GM23248 (cell line): ENCODE results near the gene IL2RA. TPM values are rescaled to one million over a fixed set of nuclear protein-coding genes. Genes with fewer than 3 reads are reported as not detected.
"Not testable (repeated sequence)": the region's sequence is repeated elsewhere in the genome, so short reads cannot be mapped to it uniquely, and the experiment has no call there.

Source experiments
- DNase-seq: peaks from one replicate; pipeline ENCODE4 v3.0.0-alpha.2; 2015
- H2AFZ ChIP-seq: fragments of 200-600 bp; sonication (generic); 2 replicates; pipeline ENCODE4 v1.6.1; 2016; ENCODE audit warnings: antibody characterized with exemption
- H3F3A ChIP-seq: fragments of 200-600 bp; sonication (generic); 2 replicates; pipeline ENCODE4 v1.6.1; 2016; ENCODE audit warnings: mild to moderate bottlenecking, antibody characterized with exemption, mixed run types; ENCODE audit not compliant: insufficient read depth
- H3K27ac ChIP-seq: fragments of 200-600 bp; sonication (generic); 2 replicates; pipeline ENCODE4 v1.5.1; 2016; ENCODE audit warnings: mild to moderate bottlenecking
- H3K27me3 ChIP-seq: fragments of 200-600 bp; sonication (generic); replicated peaks from 2 replicates; pipeline ENCODE4 v1.6.1; 2016; ENCODE audit warnings: mild to moderate bottlenecking; ENCODE audit not compliant: insufficient read depth
- H3K36me3 ChIP-seq: fragments of 200-600 bp; sonication (generic); 2 replicates; pipeline ENCODE4 v1.6.1; 2016; ENCODE audit warnings: low read depth, mild to moderate bottlenecking
- H3K4me1 ChIP-seq: fragments of 200-600 bp; sonication (generic); 2 replicates; pipeline ENCODE4 v1.6.1; 2016; ENCODE audit warnings: mild to moderate bottlenecking; ENCODE audit not compliant: insufficient read depth
- H3K4me2 ChIP-seq: fragments of 200-600 bp; sonication (generic); one replicate; pipeline ENCODE4 v1.6.1; 2016; ENCODE audit warnings: mild to moderate bottlenecking; ENCODE audit not compliant: unreplicated experiment
- H3K4me3 ChIP-seq: fragments of 200-600 bp; sonication (generic); 2 replicates; pipeline ENCODE4 v1.5.1; 2016; ENCODE audit warnings: mild to moderate bottlenecking
- H3K79me2 ChIP-seq: fragments of 200-600 bp; sonication (generic); 2 replicates; pipeline ENCODE4 v1.6.1; 2016; ENCODE audit warnings: mild to moderate bottlenecking; ENCODE audit not compliant: insufficient read depth
- H3K9ac ChIP-seq: fragments of 200-600 bp; sonication (generic); 2 replicates; pipeline ENCODE4 v1.6.1; 2016; ENCODE audit warnings: mild to moderate bottlenecking
- H3K9me2 ChIP-seq: fragments of 200-600 bp; sonication (generic); 2 replicates; pipeline ENCODE4 v1.6.1; 2016; ENCODE audit warnings: mixed run types, mild to moderate bottlenecking, moderate library complexity; ENCODE audit not compliant: insufficient read depth
- H3K9me3 ChIP-seq: fragments of 200-600 bp; sonication (generic); one replicate; pipeline ENCODE4 v1.6.1; 2017; ENCODE audit warnings: low read depth
- H4K20me1 ChIP-seq: fragments of 200-600 bp; sonication (generic); 2 replicates; pipeline ENCODE4 v1.6.0; 2016; ENCODE audit not compliant: insufficient read depth
- EZH2 ChIP-seq: fragments of 200-600 bp; sonication (generic); IDR thresholded peaks from 2 replicates; pipeline ENCODE4 v1.6.1; 2018; ENCODE audit warnings: antibody characterized with exemption, mild to moderate bottlenecking; ENCODE audit not compliant: insufficient read depth, poor library complexity, severe bottlenecking
- EZH2phosphoT487 ChIP-seq: fragments of 200-600 bp; sonication (generic); IDR thresholded peaks from 2 replicates; pipeline ENCODE4 v1.6.1; 2018; ENCODE audit warnings: antibody characterized with exemption, moderate library complexity, mild to moderate bottlenecking, low read depth; ENCODE audit not compliant: insufficient read depth
- WGBS, 2 experiments: methylation state at CpG; one replicate each; pipeline ENCODE4 v1.1.6; 2015 to 2017; ENCODE audit warnings: low lambda C conversion rate in 2 of 2, low coverage in 1 of 2; ENCODE audit errors: missing lambda C conversion rate in 2 of 2; 5-methylcytosine and 5-hydroxymethylcytosine counted together
- in situ Hi-C: fragments of 300-500 bp; cut with MboI; formaldehyde crosslinking; loops from 2 replicates; pipeline ENCODE4 v1.15.0; 2020
- polyA plus RNA-seq: library from polyadenylated mRNA; unstranded; fragments of >200 nt; fragmentation: Nextera tagmentation; extraction: Ambion mirVana; gene quantifications from 2 replicates; pipeline ENCODE4 v1.2.1, GENCODE V29; 2016
- small RNA-seq: library from RNA; depleted of rRNA; stranded (forward); fragments of <200 nt; gene quantifications from one replicate; pipeline ENCODE3, GENCODE V24; 2014; ENCODE audit warnings: low read depth, low replicate concordance
- total RNA-seq: library from RNA; depleted of rRNA; stranded (reverse); fragments of >200 nt; shearing (Covaris generic); gene quantifications from 2 replicates; pipeline ENCODE4 v1.2.3, GENCODE V29; 2014; rRNA removed

The IL2RA gene
- total and polyA plus RNA-seq, 2 experiments from 2014 or later: not detected

DNA sequence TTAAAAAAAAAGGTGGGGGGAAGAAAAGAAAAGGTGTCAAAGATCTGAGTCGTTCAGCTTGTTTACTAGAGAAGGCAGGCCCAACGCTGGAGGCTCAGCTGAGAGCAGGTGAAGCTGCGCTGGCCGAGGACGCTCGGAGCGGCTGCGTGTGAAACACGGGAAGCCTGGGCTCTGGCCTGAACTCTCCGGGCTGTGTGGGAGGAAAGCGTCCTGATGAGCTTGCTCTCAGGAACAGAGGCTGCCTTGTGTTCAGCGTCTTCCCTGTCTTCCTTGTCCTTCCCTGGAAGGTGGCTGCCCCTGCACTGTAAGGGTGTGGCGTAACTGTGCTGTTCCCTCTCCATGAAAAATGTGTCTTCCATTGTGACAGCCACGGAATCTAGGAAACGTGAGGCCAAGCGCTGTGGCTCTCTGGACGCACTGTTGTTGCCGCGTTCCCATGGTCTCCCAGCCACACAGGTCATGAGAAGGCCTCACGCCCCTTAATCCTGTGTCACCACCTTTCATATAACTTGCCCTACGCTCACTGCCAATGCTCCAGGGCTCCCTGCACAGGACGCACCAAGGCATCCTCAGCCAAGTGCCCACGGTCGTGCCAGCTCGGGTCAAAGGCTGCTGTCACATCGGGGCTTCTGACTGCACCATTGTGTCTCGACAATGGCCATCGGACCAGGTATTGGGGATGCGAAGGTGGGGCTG lies 100.6 kb downstream of the IL2RA start:
- Histone ChIP-seq H3K9me2 (no peaks in the 10 kb centered on the region), H3K4me3 (no peak overlapping the region), H3K36me3 (no peaks in the 10 kb centered on the region), H2AFZ (no peak overlapping the region), H3K4me2 (no peak overlapping the region), H3F3A (no peaks in the 10 kb centered on the region), H3K27ac (no peak overlapping the region), H3K9me3 (no peaks in the 10 kb centered on the region), H3K9ac (no peak overlapping the region), H3K4me1 (no peaks in the 10 kb centered on the region), H3K27me3 (no peaks in the 10 kb centered on the region), H4K20me1 (no peaks in the 10 kb centered on the region), H3K79me2 (no peaks in the 10 kb centered on the region)
- in situ Hi-C loops: no loop called here
- no peak for TF ChIP-seq EZH2phosphoT487
- no peak for TF ChIP-seq EZH2
- no peak for DNase-seq
- 89 to 91% methylated on average over 29 of the region's 29 CpGs for WGBS, 2 experiments

GRCh38 chr10:5960973-5961275 lies 101.2 kb downstream of the IL2RA start:
- H4K20me1 ChIP-seq, DNase-seq, in situ Hi-C loops, H3K36me3 ChIP-seq, H3K4me2 ChIP-seq, H3K9me3 ChIP-seq, H2AFZ ChIP-seq, H3K4me3 ChIP-seq, H3K9ac ChIP-seq, H3K27me3 ChIP-seq, H3F3A ChIP-seq, H3K27ac ChIP-seq, H3K79me2 ChIP-seq, H3K9me2 ChIP-seq, H3K4me1 ChIP-seq: not testable (repeated sequence)
- WGBS, 2 experiments: 91 to 99% methylated on average over 10 of the region's 10 CpGs

Small RNAs within 50 kb of the gene (small RNA-seq; reads per million reads assigned to genes)
- not detected for gene RF00397

Other genes starting within 250 kb of the IL2RA start
- gene GDI2, start 248.9 kb downstream of the IL2RA start, total RNA-seq: 311 and 350 TPM in 2 replicates
- 195 and 206 TPM in 2 replicates for gene GDI2, start 248.9 kb downstream of the IL2RA start, polyA plus RNA-seq
- gene ANKRD16, start 172.5 kb downstream of the IL2RA start, total RNA-seq: 5.4 and 5.9 TPM in 2 replicates
- 2.7 and 3.1 TPM in 2 replicates for gene ANKRD16, start 172.5 kb downstream of the IL2RA start, polyA plus RNA-seq
- 79.3 and 87.6 TPM in 2 replicates for gene FBH1, start 172.1 kb downstream of the IL2RA start, total RNA-seq
- gene FBH1, start 172.1 kb downstream of the IL2RA start, polyA plus RNA-seq: 66.4 and 71.4 TPM in 2 replicates
- 0.89 and 7.0 TPM in 2 replicates for gene IL15RA, start 84.8 kb downstream of the IL2RA start, total RNA-seq
- 4.0 and 4.9 TPM in 2 replicates for gene IL15RA, start 84.8 kb downstream of the IL2RA start, polyA plus RNA-seq
- 24.1 and 35.7 TPM in 2 replicates for gene RBM17, start 26.7 kb upstream of the IL2RA start, total RNA-seq
- 84.2 and 99.9 TPM in 2 replicates for gene RBM17, start 26.7 kb upstream of the IL2RA start, polyA plus RNA-seq
- gene PFKFB3, start 140.6 kb upstream of the IL2RA start, total RNA-seq: 14.5 and 23.6 TPM in 2 replicates
- 23.5 and 23.7 TPM in 2 replicates for gene PFKFB3, start 140.6 kb upstream of the IL2RA start, polyA plus RNA-seq